IPS-18a (cell line): ENCODE data around the gene SLC25A48.

ENCODE experiments used
- H3K27ac ChIP-seq: one replicate; pipeline ENCODE4 v1.5.1; 2013; ENCODE audit warnings: low read length
- H3K27me3 ChIP-seq: one replicate; pipeline ENCODE4 v1.6.1; 2013; ENCODE audit warnings: mild to moderate bottlenecking, low read length; ENCODE audit not compliant: control insufficient read depth, insufficient read depth
- H3K36me3 ChIP-seq: one replicate; pipeline ENCODE4 v1.6.1; 2013; ENCODE audit warnings: low read depth, low read length; ENCODE audit not compliant: control insufficient read depth
- H3K4me1 ChIP-seq: one replicate; pipeline ENCODE4 v1.6.1; 2013; ENCODE audit warnings: low read depth, low read length; ENCODE audit not compliant: control insufficient read depth
- H3K4me3 ChIP-seq: one replicate; pipeline ENCODE4 v1.5.1; 2013; ENCODE audit warnings: low read length
- H3K9ac ChIP-seq: one replicate; pipeline ENCODE4 v1.6.1; 2013; ENCODE audit warnings: mild to moderate bottlenecking, low read length, moderate library complexity
- H3K9me3 ChIP-seq: one replicate; pipeline ENCODE4 v1.6.1; 2013; ENCODE audit warnings: low read depth, low read length; ENCODE audit not compliant: control insufficient read depth

Gene SLC25A48

DNA sequence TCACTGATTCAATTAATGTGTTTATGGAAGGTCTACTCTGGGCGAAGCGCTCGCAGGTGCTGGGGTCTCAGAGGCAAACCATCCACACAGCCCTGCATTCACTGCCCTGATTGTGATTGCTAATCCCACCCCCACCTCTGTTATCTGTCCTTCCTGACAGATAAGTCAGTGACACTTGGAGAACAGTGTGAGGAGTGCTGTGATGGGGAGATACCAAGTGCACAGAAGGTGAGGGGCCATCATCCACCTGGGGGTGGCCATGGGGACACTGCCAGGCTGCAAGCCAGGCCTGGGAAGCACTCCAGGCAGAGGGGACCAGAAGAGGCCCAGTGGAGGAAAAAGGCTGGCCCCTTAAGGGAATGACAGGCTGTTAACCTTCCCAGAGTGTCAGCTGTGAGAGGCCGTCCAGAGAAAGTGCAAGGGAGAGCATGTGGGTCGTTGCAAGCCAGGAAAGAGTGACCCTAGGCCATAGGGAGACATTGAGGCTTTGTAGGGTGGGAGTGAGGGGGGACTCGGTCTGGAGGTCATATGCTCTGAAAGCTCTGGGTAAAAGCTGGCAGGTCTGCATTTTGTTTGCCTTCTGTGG is 43.2 kb downstream of the SLC25A48 start:
- Histone ChIP-seq H3K4me1 (no peaks in the 10 kb centered on the region), H3K27me3 (no peaks in the 10 kb centered on the region), H3K36me3 (no peaks in the 10 kb centered on the region), H3K9ac (no peak overlapping the region), H3K9me3 (no peaks in the 10 kb centered on the region), H3K4me3 (no peak overlapping the region), H3K27ac (no peak overlapping the region)

DNA sequence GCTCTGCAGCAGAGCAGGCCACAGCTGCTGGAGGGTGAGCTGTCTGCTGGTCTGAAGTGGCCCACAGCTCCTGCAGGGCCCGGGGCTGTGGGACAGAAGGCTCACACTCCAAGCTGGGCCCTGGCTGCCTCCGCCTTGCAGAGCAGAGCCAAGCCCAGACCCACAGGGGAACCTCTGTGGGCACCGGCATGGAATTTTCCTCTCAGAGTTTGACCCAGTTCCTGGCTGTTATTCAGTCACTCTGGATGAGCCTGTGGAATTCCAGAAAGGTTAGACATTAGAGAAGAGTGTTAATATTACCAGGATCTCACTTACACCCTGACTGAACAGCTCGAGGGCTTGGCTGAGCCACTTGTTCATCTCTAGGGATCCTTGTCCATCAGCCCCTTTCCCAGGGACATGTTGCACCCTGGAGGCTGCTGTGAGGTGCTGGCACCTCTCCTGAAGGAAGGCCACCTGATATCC is 43.7 kb downstream of the SLC25A48 start:
- Histone ChIP-seq H3K27me3 (no peaks in the 10 kb centered on the region), H3K27ac (no peak overlapping the region), H3K9me3 (no peaks in the 10 kb centered on the region), H3K4me1 (no peaks in the 10 kb centered on the region), H3K4me3 (no peak overlapping the region), H3K36me3 (no peaks in the 10 kb centered on the region), H3K9ac (no peak overlapping the region)

DNA sequence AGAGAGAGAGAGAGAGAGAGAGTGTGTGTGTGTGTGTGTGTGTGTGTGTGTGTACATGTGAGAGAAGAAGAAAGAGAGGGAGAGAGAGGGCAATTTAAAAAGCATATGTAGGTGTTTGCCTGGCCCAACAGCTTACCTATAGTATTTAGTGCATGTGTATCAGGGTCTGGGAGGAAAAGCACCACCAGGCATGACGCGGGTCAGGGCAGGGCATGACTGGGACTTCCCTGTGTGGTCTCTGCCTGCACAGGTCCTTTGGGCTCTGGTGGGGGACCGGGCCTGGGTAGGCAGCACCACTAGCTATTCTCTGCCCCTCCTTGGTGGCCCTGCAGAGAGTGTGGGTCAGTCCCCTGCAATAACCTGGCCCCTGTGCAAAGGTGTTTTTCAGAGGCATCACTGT is 45.1 kb downstream of the SLC25A48 start:
- H3K4me1 ChIP-seq, result no peaks in the 10 kb centered on the region
- H3K9me3 ChIP-seq, result no peaks in the 10 kb centered on the region
- H3K4me3 ChIP-seq, result no peak overlapping the region
- no peaks in the 10 kb centered on the region for H3K36me3 ChIP-seq
- H3K27me3 ChIP-seq, result no peaks in the 10 kb centered on the region
- H3K27ac ChIP-seq, result no peak overlapping the region
- no peak overlapping the region for H3K9ac ChIP-seq

DNA sequence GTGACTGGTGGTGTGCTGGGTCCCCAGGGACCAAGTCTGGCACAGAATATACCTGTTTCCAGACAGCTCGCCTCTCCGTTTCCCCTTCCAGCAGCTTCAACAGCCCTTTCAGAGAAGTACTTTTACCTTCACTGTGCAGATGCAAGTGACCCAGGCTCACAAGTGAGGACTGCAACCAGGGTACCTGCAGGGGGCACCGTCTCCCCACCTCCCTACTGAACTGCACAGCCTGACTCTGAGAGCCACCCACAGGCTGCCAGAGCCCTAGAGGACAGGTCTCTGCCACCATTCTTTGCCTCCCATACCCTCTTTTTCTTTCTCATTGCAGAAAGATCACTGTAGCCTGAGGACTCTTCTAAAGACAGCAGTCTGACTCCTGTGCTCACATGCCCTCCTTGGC is 45.8 kb downstream of the SLC25A48 start:
- H3K9me3 ChIP-seq, result no peaks in the 10 kb centered on the region
- no peaks in the 10 kb centered on the region for H3K36me3 ChIP-seq
- no peak overlapping the region for H3K9ac ChIP-seq
- no peaks in the 10 kb centered on the region for H3K27me3 ChIP-seq
- H3K27ac ChIP-seq, result no peak overlapping the region
- no peak overlapping the region for H3K4me3 ChIP-seq
- H3K4me1 ChIP-seq, result no peaks in the 10 kb centered on the region

DNA sequence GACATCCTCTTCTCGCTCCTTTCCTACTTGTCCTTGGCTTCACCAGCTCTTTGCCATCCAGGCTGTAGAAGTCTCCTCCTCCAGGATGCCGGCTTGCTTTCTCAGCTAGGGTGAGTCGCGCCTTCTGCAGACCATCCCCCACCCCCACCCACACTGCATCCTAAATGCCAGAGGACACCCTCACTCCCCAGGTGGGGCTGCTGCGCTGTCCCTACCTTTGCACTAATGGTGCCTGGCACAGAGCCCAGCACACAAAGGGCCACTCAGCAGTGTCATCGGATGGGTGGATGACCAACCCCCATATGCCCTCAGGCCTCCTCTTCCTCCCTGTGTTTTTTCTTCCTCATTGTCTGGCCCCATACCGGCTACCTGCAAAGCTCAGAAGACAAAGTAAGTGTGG is 46.3 kb downstream of the SLC25A48 start:
- H3K9me3 ChIP-seq, result no peaks in the 10 kb centered on the region
- no peak overlapping the region for H3K27ac ChIP-seq
- H3K4me1 ChIP-seq, result no peaks in the 10 kb centered on the region
- H3K27me3 ChIP-seq, result no peaks in the 10 kb centered on the region
- no peaks in the 10 kb centered on the region for H3K36me3 ChIP-seq
- no peak overlapping the region for H3K4me3 ChIP-seq
- H3K9ac ChIP-seq, result no peak overlapping the region

DNA sequence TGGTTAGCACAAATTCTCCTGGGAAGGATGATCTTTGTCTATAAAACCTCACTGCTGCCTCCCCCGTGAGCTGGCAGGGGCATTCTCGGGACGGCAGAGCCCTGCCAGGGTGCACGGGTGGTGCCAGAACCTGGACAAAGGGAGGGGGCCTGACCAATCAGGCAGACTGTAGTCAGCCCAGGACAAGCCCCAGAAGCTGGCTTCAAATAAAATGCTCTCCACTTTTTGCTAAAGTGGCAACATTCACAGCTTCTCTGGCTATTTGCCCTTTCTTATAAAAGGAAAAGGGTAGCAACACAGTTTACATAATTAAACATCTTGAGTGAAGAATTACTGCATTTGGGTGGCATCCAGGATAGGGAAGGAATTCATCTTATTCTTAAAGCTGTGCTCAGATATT is 46.8 kb downstream of the SLC25A48 start:
- no peaks in the 10 kb centered on the region for H3K4me1 ChIP-seq
- H3K36me3 ChIP-seq, result no peaks in the 10 kb centered on the region
- H3K4me3 ChIP-seq, result no peak overlapping the region
- no peaks in the 10 kb centered on the region for H3K27me3 ChIP-seq
- H3K9ac ChIP-seq, result no peak overlapping the region
- no peak overlapping the region for H3K27ac ChIP-seq
- H3K9me3 ChIP-seq, result no peaks in the 10 kb centered on the region

DNA sequence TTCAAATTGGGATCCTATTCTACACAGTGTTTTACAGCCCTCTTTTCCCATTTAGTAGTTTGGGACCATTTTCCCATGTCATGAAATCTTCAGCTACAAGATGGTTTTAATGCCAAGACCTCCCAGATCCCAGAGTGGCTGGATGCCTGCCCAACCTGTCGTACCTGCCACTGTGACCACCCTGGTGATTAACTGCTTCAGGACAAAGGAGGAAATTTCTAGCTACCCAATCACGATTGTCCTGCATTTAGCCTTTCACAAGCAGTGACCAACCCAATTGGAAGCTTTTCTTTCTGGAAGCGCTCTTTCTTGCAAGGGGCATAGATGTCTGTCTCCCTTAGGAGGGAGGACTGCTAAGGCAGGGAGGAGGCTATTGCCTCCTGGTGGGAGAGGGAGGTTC is 47.4 kb downstream of the SLC25A48 start:
- Histone ChIP-seq H3K9ac (no peak overlapping the region), H3K27ac (no peak overlapping the region), H3K4me3 (no peak overlapping the region), H3K36me3 (no peaks in the 10 kb centered on the region), H3K9me3 (no peaks in the 10 kb centered on the region), H3K4me1 (no peaks in the 10 kb centered on the region), H3K27me3 (no peaks in the 10 kb centered on the region)

DNA sequence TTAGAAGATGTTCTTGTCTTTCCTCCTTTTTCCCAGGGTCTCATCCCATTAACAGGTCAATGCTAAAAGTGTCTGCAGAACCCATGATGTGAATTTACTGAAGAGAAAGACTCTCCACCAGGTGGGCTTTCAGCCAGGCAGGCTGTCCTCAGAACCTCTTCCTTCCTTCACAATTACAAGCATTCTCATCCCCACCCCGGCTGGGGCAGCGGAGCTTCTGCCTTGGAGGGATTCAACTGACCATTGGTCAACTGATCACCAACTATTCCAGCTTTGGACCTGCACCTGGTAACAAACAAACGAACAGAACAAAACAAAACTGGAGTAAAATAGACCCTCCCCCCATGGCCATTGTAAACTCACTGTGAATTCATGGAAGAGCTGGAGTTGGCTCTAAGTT is 48.6 kb downstream of the SLC25A48 start:
- H3K9ac ChIP-seq, result no peak overlapping the region
- no peak overlapping the region for H3K4me3 ChIP-seq
- no peaks in the 10 kb centered on the region for H3K9me3 ChIP-seq
- H3K4me1 ChIP-seq, result no peaks in the 10 kb centered on the region
- H3K27ac ChIP-seq, result no peak overlapping the region
- H3K36me3 ChIP-seq, result no peaks in the 10 kb centered on the region
- H3K27me3 ChIP-seq, result peaks cover 6% of the 10 kb centered on the region

DNA sequence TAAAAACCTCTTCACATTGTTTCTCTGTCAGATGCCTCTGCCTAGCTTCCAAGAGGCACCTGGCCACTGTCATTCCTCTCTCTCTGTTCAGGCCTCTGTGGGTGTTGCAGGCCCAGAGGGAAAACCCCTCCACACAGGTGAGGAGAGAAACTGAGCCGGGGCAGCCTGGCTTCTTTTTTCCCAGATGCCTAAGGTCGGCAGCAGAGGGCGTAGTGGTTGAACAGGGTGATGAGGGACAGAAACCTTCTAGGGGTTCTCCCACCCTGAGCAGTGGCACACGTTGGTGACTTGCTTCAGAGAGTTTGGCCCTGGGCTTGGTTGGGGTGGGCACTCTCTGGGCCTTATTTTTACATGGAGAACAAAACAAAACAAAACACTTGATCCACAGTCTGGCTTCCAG is 49.0 kb downstream of the SLC25A48 start:
- Histone ChIP-seq H3K27me3 (peaks cover 10% of the 10 kb centered on the region), H3K4me1 (no peaks in the 10 kb centered on the region), H3K9ac (no peak overlapping the region), H3K9me3 (no peaks in the 10 kb centered on the region), H3K27ac (no peak overlapping the region), H3K4me3 (no peak overlapping the region), H3K36me3 (no peaks in the 10 kb centered on the region)

DNA sequence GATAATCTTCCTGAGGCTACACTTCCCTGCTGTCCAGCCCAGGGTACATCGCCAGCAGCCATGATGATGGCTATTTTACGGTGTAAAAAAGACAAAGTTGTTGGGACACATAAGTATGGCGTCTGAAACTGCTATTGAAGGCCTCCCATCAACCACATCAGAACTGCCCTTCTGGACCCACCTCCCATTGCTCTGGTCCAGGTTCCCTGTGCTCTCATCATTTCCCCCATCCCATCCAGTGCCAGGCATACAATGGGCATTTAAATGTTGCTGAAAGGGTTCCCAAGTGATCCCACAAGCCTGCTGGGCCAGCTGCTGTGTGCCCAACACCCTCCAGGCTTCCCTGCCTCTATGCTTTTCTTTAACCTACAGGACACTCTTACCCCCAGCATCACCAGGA is 50.6 kb downstream of the SLC25A48 start:
- H3K36me3 ChIP-seq, result no peaks in the 10 kb centered on the region
- H3K4me3 ChIP-seq, result no peak overlapping the region
- no peak overlapping the region for H3K27ac ChIP-seq
- H3K9ac ChIP-seq, result no peak overlapping the region
- H3K4me1 ChIP-seq, result no peaks in the 10 kb centered on the region
- H3K9me3 ChIP-seq, result no peaks in the 10 kb centered on the region
- H3K27me3 ChIP-seq, result peaks cover 14% of the 10 kb centered on the region

DNA sequence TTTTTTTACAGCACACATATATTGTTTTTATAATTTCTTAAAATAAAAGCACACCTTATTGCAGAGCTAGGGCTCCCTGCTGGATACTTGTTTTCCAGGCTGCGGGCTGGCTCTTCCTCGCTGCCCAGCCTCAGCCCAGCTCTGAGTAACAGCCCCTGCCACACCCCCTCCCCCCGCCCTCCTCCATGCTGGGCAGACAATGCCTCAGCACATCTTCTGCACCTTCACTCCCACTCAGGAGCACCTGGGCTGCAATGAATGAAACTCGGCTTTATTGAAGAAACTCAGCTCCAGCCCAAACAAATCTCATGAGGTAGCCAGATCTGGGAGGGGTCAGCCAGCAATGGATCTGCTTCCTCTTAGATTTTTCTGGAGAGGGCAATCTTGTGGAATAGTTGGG is 51.7 kb downstream of the SLC25A48 start:
- H3K27ac ChIP-seq, result no peak overlapping the region

DNA sequence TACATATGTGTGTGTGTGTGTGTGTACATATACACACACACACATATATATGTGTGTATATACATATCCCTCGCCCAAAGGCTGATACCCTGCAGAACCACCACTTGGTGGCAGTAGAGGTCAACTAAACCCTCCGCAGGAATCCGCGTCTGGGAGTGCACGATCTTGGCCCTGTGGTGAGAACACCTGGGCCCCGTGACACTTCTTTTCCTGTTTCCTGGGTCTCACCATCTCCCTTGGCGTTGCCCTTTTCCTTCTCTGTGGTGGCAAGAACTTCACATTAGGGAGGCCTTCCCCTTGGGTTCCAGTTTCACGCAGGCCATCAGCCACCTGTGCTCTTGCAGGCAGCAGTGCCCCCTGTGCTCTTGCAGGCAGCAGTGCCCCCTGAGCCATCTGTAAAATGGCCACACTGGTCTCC is 53.0 kb downstream of the SLC25A48 start:
- H3K9me3 ChIP-seq, result no peaks in the 10 kb centered on the region
- H3K27me3 ChIP-seq, result peaks cover 14% of the 10 kb centered on the region
- H3K27ac ChIP-seq, result no peak overlapping the region
- no peaks in the 10 kb centered on the region for H3K4me1 ChIP-seq
- H3K4me3 ChIP-seq, result no peak overlapping the region
- H3K36me3 ChIP-seq, result no peaks in the 10 kb centered on the region
- no peak overlapping the region for H3K9ac ChIP-seq

More for the DNA sequence above, 51.7 kb downstream of the SLC25A48 start:
- no peaks in the 10 kb centered on the region for H3K9me3 ChIP-seq
- H3K27me3 ChIP-seq, result peaks cover 14% of the 10 kb centered on the region
- H3K36me3 ChIP-seq, result no peaks in the 10 kb centered on the region
- no peaks in the 10 kb centered on the region for H3K4me1 ChIP-seq
- H3K4me3 ChIP-seq, result no peak overlapping the region
- H3K9ac ChIP-seq, result no peak overlapping the region
